GM12878 (cell line): ENCODE results near the gene TRPM7. TPM values are rescaled to one million over a fixed set of nuclear protein-coding genes. Genes with fewer than 3 reads are reported as not detected.
"Not testable (repeated sequence)": the region's sequence is repeated elsewhere in the genome, so short reads cannot be mapped to it uniquely, and the experiment has no call there.

Source experiments
- ATAC-seq: fragments of 200-7000 bp; cut with Tn5 transposase; 3 replicates; pipeline ENCODE4 v1.9.1; 2020; ENCODE audit warnings: mild to moderate bottlenecking, moderate library complexity
- BruUV-seq: library from RNA; stranded (reverse); fragments of 400-500 nt; replicated peaks from 2 replicates; lab custom pipeline; 2021; lab: Mats Ljungman, UMichigan
- CTCF ChIA-PET: fragments of 300-600 bp; sonication (Branson Sonifier 250); formaldehyde crosslinking; extraction: SDS; loops from one replicate; lab custom pipeline; 2021; ENCODE audit warnings: inconsistent platforms; lab: Yijun Ruan, JAX
- POLR2A ChIA-PET: fragments of 350-600 bp; formaldehyde crosslinking; extraction: SDS; loops from one replicate; lab custom pipeline; 2021; ENCODE audit warnings: inconsistent platforms; lab: Charles Lee
- RAD21 ChIA-PET: fragments of 300-600 bp; sonication (Branson Sonifier 250); formaldehyde crosslinking; loops from one replicate; lab custom pipeline; 2023; ENCODE audit warnings: antibody characterized with exemption; ENCODE audit not compliant: unreplicated experiment; lab: Charles Lee
- SMC1A ChIA-PET: fragments of 300-600 bp; sonication (Branson Sonifier 250); formaldehyde crosslinking; loops from one replicate; lab custom pipeline; 2023; ENCODE audit not compliant: unreplicated experiment, uncharacterized antibody; lab: Charles Lee
- DNase-seq: peaks from one replicate; pipeline ENCODE4 v3.0.0-alpha.2; 2011; ENCODE audit warnings: low read depth, low spot score
- FAIRE-seq: peaks from 3 replicates; lab custom pipeline; 2011; peaks lifted over from hg19 to GRCh38; lab: Jason Lieb, UNC
- H2AFZ ChIP-seq: 2 replicates; pipeline ENCODE4 v1.6.0; 2011; ENCODE audit warnings: low read depth, low read length, control low read depth; ENCODE audit not compliant: control insufficient read depth
- H3K27ac ChIP-seq: 2 replicates; pipeline ENCODE4 v1.5.1; 2011; ENCODE audit warnings: control low read depth; ENCODE audit not compliant: control insufficient read depth, insufficient read depth
- H3K27me3 ChIP-seq, 2 experiments: replicated peaks in 1 of 2; 2 replicates each; pipeline versions ENCODE4 v1.6.0 to v1.6.1; 2011; ENCODE audit warnings: low read length in 1 of 2; ENCODE audit not compliant: control insufficient read depth in 2 of 2, insufficient read depth in 2 of 2
- H3K36me3 ChIP-seq, 2 experiments: 2 replicates each; pipeline ENCODE4 v1.5.1; 2011; ENCODE audit warnings: low read length in 1 of 2; ENCODE audit not compliant: control insufficient read depth in 2 of 2, insufficient read depth in 2 of 2
- H3K4me1 ChIP-seq: 2 replicates; pipeline ENCODE4 v1.6.1; 2011; ENCODE audit warnings: mild to moderate bottlenecking, low read length, moderate library complexity, mixed read lengths; ENCODE audit not compliant: control insufficient read depth, insufficient read depth
- H3K4me2 ChIP-seq: 2 replicates; pipeline ENCODE4 v1.6.0; 2011; ENCODE audit warnings: control low read depth; ENCODE audit not compliant: control insufficient read depth, insufficient read depth
- H3K4me3 ChIP-seq: fragments of 200-600 bp; sonication (generic); 2 replicates; pipeline ENCODE4 v1.5.1; 2016
- H3K79me2 ChIP-seq: 2 replicates; pipeline ENCODE4 v1.6.0; 2011; ENCODE audit warnings: low read length; ENCODE audit not compliant: control insufficient read depth, insufficient read depth
- H3K9ac ChIP-seq: 2 replicates; pipeline ENCODE4 v1.8.0; 2011; ENCODE audit warnings: low read length, control low read depth, mixed read lengths; ENCODE audit not compliant: control insufficient read depth, insufficient read depth
- H3K9me3 ChIP-seq: replicated peaks from 3 replicates; pipeline ENCODE4 v1.5.1; 2011; ENCODE audit warnings: mild to moderate bottlenecking, low read length; ENCODE audit not compliant: control insufficient read depth, insufficient read depth
- H4K20me1 ChIP-seq: 2 replicates; pipeline ENCODE4 v1.6.0; 2011; ENCODE audit not compliant: control insufficient read depth, insufficient read depth
- ESRRA ChIP-seq: IDR thresholded peaks from 2 replicates; pipeline ENCODE4 v1.6.1; 2012; ENCODE audit warnings: mild to moderate bottlenecking, low read length, improper control_type of control experiment
- WGBS: methylation state at CpG from one replicate; pipeline ENCODE4 v1.1.6; 2016; ENCODE audit warnings: low lambda C conversion rate; ENCODE audit not compliant: insufficient replicate concordance, insufficient coverage; ENCODE audit errors: missing lambda C conversion rate; 5-methylcytosine and 5-hydroxymethylcytosine counted together
- in situ Hi-C: fragments of 300-500 bp; cut with MboI; formaldehyde crosslinking; loops from 9 replicates; pipeline ENCODE4 v1.14.3; 2018; ENCODE audit warnings: mixed read lengths
- intact Hi-C: fragments of 100-400 bp; cut with micrococcal nuclease; formaldehyde crosslinking; loops from one replicate; pipeline ENCODE4 v1.14.2; 2022; ENCODE audit not compliant: unreplicated experiment
- polyA plus RNA-seq, 11 experiments: library from polyadenylated mRNA; depleted of rRNA in 4 of 11; unstranded in 6 of 11; stranded (reverse) in 5 of 11; fragments of >200 nt; fragmentation: Nextera tagmentation in 4 of 11; fragmentation: Illumina TruSeq in 1 of 11; extraction: Ambion mirVana in 4 of 11; extraction: Trizol in 1 of 11; gene quantifications; 1 replicate in 1 of 11; 2 replicates in 10 of 11; pipeline versions ENCODE4 v1.2.1 to v1.2.3, GENCODE V29; 2011 to 2016; ENCODE audit warnings: inconsistent platforms in 2 of 11, missing spikeins in 2 of 11, low read depth in 1 of 11
- total RNA-seq, 4 experiments: library from RNA; depleted of rRNA in 3 of 4; stranded (reverse); fragments of >200 nt in 3 of 4; fragmentation: Illumina TruSeq in 1 of 4; extraction: Trizol in 1 of 4; gene quantifications; 2 replicates each; pipeline versions ENCODE4 v1.2.1 to v1.2.3, GENCODE V29; 2013 to 2021
- TF ChIP-seq, protein P1 (sequence below): fragments of 450-650 bp; formaldehyde crosslinking; IDR thresholded peaks from 2 replicates; pipeline ENCODE4 v1.4.0; 2022; ENCODE audit warnings: mild to moderate bottlenecking, moderate library complexity

TRPM7 gene
- total and polyA plus RNA-seq, 10 of the 15 experiments (the other 5 are each of a cell fraction or from before 2014, with no cell fraction given), result 4.5 to 49.7 (median 22.5) TPM

DNA sequence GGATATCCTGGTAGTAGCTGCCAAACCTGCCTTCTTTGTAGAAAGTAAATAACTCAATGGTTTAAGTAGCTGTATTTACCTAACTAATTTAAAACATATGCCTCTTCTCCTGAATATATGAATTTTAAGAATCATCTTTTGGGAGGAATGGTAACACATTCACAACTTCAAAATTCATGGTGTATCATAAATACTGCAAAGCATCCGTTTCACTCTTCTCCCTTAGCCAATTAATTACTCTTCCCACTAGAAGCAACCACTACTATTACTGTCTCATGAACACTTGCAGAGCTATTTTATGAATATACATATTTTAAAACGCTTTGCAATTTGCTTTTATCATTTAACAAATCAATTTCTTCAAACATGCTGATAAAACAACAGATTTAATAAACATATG lies 81.1 kb downstream of the TRPM7 start:
- H2AFZ ChIP-seq, result no peak overlapping the region
- H4K20me1 ChIP-seq, result no peaks in the 10 kb centered on the region
- no peak overlapping the region for H3K9ac ChIP-seq
- H3K4me2 ChIP-seq, result no peak overlapping the region
- BruUV-seq, result no TSS peak
- ATAC-seq (no peak), DNase-seq (no peak), FAIRE-seq (no peak)
- RAD21 ChIA-PET, result interaction anchor here (0.6 kb wide), 1 partner anchor 292 kb away, joined by 3 read pairs; no protein-coding TSS in a partner anchor
- SMC1A ChIA-PET, result interaction anchor here (1.0 to 1.2 kb wide), 3 partner anchors 31 to 125 kb away, joined by 3 to 4 read pairs (median 3); no protein-coding TSS in a partner anchor
- H3K79me2 ChIP-seq, result no peaks in the 10 kb centered on the region
- 96% methylated on average over 2 of the region's 2 CpGs for WGBS
- H3K4me3 ChIP-seq, result no peak overlapping the region
- H3K27ac ChIP-seq, result no peak overlapping the region
- H3K4me1 ChIP-seq, result no peaks in the 10 kb centered on the region
- CTCF ChIA-PET, result no interaction called here
- peaks cover 0 to 23% of the 10 kb centered on the region in 2 experiments; a peak in 2 of 4 replicates for H3K36me3 ChIP-seq
- TF ChIP-seq, protein P1, sequence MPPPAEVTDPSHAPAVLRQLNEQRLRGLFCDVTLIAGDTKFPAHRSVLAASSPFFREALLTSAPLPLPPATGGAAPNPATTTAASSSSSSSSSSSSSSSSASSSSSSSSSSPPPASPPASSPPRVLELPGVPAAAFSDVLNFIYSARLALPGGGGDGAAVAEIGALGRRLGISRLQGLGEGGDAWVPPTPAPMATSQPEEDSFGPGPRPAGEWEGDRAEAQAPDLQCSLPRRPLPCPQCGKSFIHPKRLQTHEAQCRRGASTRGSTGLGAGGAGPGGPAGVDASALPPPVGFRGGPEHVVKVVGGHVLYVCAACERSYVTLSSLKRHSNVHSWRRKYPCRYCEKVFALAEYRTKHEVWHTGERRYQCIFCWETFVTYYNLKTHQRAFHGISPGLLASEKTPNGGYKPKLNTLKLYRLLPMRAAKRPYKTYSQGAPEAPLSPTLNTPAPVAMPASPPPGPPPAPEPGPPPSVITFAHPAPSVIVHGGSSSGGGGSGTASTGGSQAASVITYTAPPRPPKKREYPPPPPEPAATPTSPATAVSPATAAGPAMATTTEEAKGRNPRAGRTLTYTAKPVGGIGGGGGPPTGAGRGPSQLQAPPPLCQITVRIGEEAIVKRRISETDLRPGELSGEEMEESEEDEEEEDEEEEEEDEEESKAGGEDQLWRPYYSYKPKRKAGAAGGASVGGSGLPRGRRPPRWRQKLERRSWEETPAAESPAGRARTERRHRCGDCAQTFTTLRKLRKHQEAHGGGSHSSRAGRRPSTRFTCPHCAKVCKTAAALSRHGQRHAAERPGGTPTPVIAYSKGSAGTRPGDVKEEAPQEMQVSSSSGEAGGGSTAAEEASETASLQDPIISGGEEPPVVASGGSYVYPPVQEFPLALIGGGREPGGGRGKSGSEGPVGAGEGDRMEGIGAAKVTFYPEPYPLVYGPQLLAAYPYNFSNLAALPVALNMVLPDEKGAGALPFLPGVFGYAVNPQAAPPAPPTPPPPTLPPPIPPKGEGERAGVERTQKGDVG (CRISPR knock-in tag), result no peak
- TF ChIP-seq ESRRA, result no peak
- H3K9me3 ChIP-seq, result no peaks in the 10 kb centered on the region
- intact Hi-C loops (no loop called here), in situ Hi-C loops (no loop called here)
- POLR2A ChIA-PET, result interaction anchor here (0.6 kb wide), 1 partner anchor 12 kb away, joined by 3 read pairs; no protein-coding TSS in a partner anchor
- no peaks in the 10 kb centered on the region for H3K27me3 ChIP-seq

DNA sequence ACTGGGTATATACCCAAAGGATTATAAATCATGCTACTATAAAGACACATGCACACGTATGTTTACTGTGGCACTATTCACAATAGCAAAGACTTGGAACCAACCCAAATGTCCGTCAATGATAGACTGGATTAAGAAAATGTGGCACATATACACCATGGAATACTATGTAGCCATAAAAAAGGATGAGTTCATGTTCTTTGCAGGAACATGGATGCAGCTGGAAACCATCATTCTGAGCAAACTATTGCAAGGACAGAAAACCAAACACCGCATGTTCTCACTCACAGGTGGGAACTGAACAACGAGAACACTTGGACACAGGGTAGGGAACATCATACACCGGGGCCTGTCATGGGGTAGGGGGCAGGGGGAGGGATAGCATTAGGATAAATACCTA lies 84.6 kb downstream of the TRPM7 start:
- SMC1A ChIA-PET, H4K20me1 ChIP-seq, intact Hi-C loops, H2AFZ ChIP-seq, H3K4me2 ChIP-seq, H3K27me3 ChIP-seq, DNase-seq, H3K4me1 ChIP-seq, H3K4me3 ChIP-seq, H3K9ac ChIP-seq, POLR2A ChIA-PET, H3K79me2 ChIP-seq, RAD21 ChIA-PET, FAIRE-seq, ATAC-seq, H3K27ac ChIP-seq, BruUV-seq, in situ Hi-C loops, H3K9me3 ChIP-seq: not testable (repeated sequence)
- H3K36me3 ChIP-seq, result peaks cover 0 to 19% of the 10 kb centered on the region in 2 experiments; a peak in 2 of 4 replicates
- WGBS, result 100% methylated on average over 4 of the region's 5 CpGs
- CTCF ChIA-PET, result interaction anchor here (0.9 to 1.6 kb wide), 3 partner anchors 13 to 278 kb away, joined by 3 to 7 read pairs (median 3); no protein-coding TSS in a partner anchor
